Spleen (tissue), 11 donors: ENCODE measurements around the gene TAB2. TPM values are rescaled to one million over a fixed set of nuclear protein-coding genes. Genes with fewer than 3 reads are reported as not detected.

Experiments used
- DNase-seq: peaks from one replicate; pipeline ENCODE4 v3.0.0-alpha.2; 2020
- H3K27ac ChIP-seq, 8 donors: fragments of 200-600 bp; sonication (generic) in 7 of 8; 1 replicate in 4 of 8; 2 replicates in 4 of 8; pipeline versions ENCODE4 v1.5.0 to v1.8.0; 2016 to 2021; ENCODE audit warnings: inconsistent platforms in 4 of 8, mild to moderate bottlenecking in 4 of 8, moderate library complexity in 1 of 8
- H3K27me3 ChIP-seq, 7 donors: fragments of 200-600 bp; sonication (generic) in 6 of 7; replicated peaks in 1 of 7; 1 replicate in 4 of 7; 2 replicates in 3 of 7; pipeline versions ENCODE4 v1.5.0 to v1.8.0; 2016 to 2021; ENCODE audit warnings: inconsistent platforms in 3 of 7, mild to moderate bottlenecking in 1 of 7
- H3K36me3 ChIP-seq, 6 donors: fragments of 200-600 bp; sonication (generic) in 5 of 6; 1 replicate in 4 of 6; 2 replicates in 2 of 6; pipeline versions ENCODE4 v1.5.0 to v1.8.0; 2016 to 2021; ENCODE audit warnings: inconsistent platforms in 2 of 6
- H3K4me1 ChIP-seq, 6 donors: fragments of 200-600 bp; sonication (generic) in 5 of 6; 1 replicate in 3 of 6; 2 replicates in 3 of 6; pipeline versions ENCODE4 v1.5.0 to v1.8.0; 2016 to 2021; ENCODE audit warnings: inconsistent platforms in 3 of 6
- H3K4me3 ChIP-seq, 8 donors: fragments of 200-600 bp; sonication (generic) in 7 of 8; 1 replicate in 4 of 8; 2 replicates in 4 of 8; pipeline versions ENCODE4 v1.5.0 to v1.8.0; 2016 to 2021; ENCODE audit warnings: inconsistent platforms in 4 of 8, mild to moderate bottlenecking in 4 of 8, moderate library complexity in 2 of 8
- H3K9me3 ChIP-seq, 8 donors: fragments of 200-600 bp; sonication (generic) in 7 of 8; 1 replicate in 4 of 8; 2 replicates in 4 of 8; pipeline versions ENCODE4 v1.5.0 to v1.8.0; 2016 to 2021; ENCODE audit warnings: inconsistent platforms in 4 of 8
- CTCF ChIP-seq, 11 experiments: fragments of 200-600 bp in 7 of 11; fragments of 450-650 bp in 4 of 11; sonication (generic) in 4 of 11; IDR thresholded peaks in 8 of 11; conservative IDR thresholded peaks in 3 of 11; 1 replicate in 7 of 11; 2 replicates in 4 of 11; pipeline versions ENCODE4 v1.4.0 to v1.8.0; 2016 to 2021; ENCODE audit warnings: antibody characterized with exemption in 11 of 11, inconsistent platforms in 4 of 11, mild to moderate bottlenecking in 1 of 11
- POLR2A ChIP-seq, 3 donors: fragments of 450-650 bp; IDR thresholded peaks; one replicate each; pipeline ENCODE4 v1.5.1; 2017; ENCODE audit warnings: antibody characterized with exemption in 3 of 3, mild to moderate bottlenecking in 1 of 3
- POLR2AphosphoS5 ChIP-seq, 3 donors: sonication (generic); formaldehyde crosslinking; IDR thresholded peaks; one replicate each; pipeline ENCODE4 v1.5.1; 2017; ENCODE audit warnings: antibody characterized with exemption in 3 of 3
- WGBS, 5 donors: extraction: QIAGEN DNeasy Blood & Tissue Kit in 3 of 5; methylation state at CpG; one replicate each; pipeline versions ENCODE4 v1.1.5 to v1.1.7; 2013 to 2018; 5-methylcytosine and 5-hydroxymethylcytosine counted together
- intact Hi-C: fragments of 100-400 bp; cut with DNase I; formaldehyde crosslinking; loops from one replicate; pipeline ENCODE4 v1.15.0; 2023; ENCODE audit warnings: low total_unique reads
- polyA plus RNA-seq, 3 donors: library from polyadenylated mRNA; stranded (reverse); fragments of 200-250 nt; gene quantifications; one replicate each; pipeline ENCODE4 v1.2.1, GENCODE V29; 2013
- total RNA-seq, 7 donors: library from RNA; depleted of rRNA in 3 of 7; stranded (reverse); fragments of >200 nt in 3 of 7; fragmentation: NEBNext Ultra II Directional in 4 of 7; extraction: Animal tissue kit (Norgen Biotek cat#: 25700) in 4 of 7; gene quantifications; one replicate each; pipeline versions ENCODE4 v1.1.0 to v1.2.1, GENCODE V29; 2016 to 2021
- donor health status: healthy with polysubstance abuse.
- donor health status: DM: no; HTN: no; CAD: no; lungs with moderate emphysema.
- donor health status: DM: no; HTN: no; CAD: no.
- donor health status: Bipolar disorder and iron deficiency.
- donor health status: healthy.
- donor health status: DM: no; HTN: no; CAD: no.
- donor health status: DM: yes; HTN: yes; CAD: no.

The TAB2 gene
- total and polyA plus RNA-seq, 10 donors: 15.4 to 84.1 (median 70.9) TPM

GRCh38 chr6:149337320-149337719 lies 19.8 kb downstream of the TAB2 start:
- TF ChIP-seq CTCF (IDR thresholded peaks at IDR 0.05 in 8 of 11, conservative IDR thresholded peaks at IDR 0.05 in 3 of 11) (no peak), POLR2A (IDR thresholded peaks at IDR 0.05) (no peak), POLR2AphosphoS5 (IDR thresholded peaks at IDR 0.05) (no peak)
- intact Hi-C loops: no loop called here
- no peak for DNase-seq
- Histone ChIP-seq H3K36me3 (no peaks in the 10 kb centered on the region), H3K9me3 (no peaks in the 10 kb centered on the region), H3K4me1 (peaks cover 54 to 98% (median 86%) of the 10 kb centered on the region in 6 donors), H3K4me3 (no peak overlapping the region), H3K27ac (peak overlapping the region in 1 of 8 donors; percentile 12), H3K27me3 (no peaks in the 10 kb centered on the region)
- WGBS, 5 donors: 44 to 63% (median 55%) methylated on average over 1 of the region's 1 CpG

GRCh38 chr6:149340200-149340599 lies 22.7 kb downstream of the TAB2 start:
- DNase-seq: no peak
- peaks cover 45 to 98% (median 82%) of the 10 kb centered on the region in 6 donors for H3K4me1 ChIP-seq
- H3K36me3 ChIP-seq: peaks cover 0 to 3% (median 0%) of the 10 kb centered on the region in 6 donors
- no peak overlapping the region for H3K27ac ChIP-seq
- intact Hi-C loops: no loop called here
- H3K4me3 ChIP-seq: no peak overlapping the region
- no peak for TF ChIP-seq POLR2AphosphoS5 (IDR thresholded peaks at IDR 0.05)
- TF ChIP-seq CTCF (IDR thresholded peaks at IDR 0.05 in 8 of 11, conservative IDR thresholded peaks at IDR 0.05 in 3 of 11): no peak
- no peak for TF ChIP-seq POLR2A (IDR thresholded peaks at IDR 0.05)
- no peaks in the 10 kb centered on the region for H3K9me3 ChIP-seq
- 63 to 81% (median 69%) methylated on average over 4 of the region's 4 CpGs for WGBS, 5 donors
- no peaks in the 10 kb centered on the region for H3K27me3 ChIP-seq

- Histone ChIP-seq H3K27ac (peak overlapping the region in 5 of 8 donors; percentile 7 to 57 (median 36)), H3K4me3 (no peak overlapping the region), H3K4me1 (peaks cover 31 to 91% (median 69%) of the 10 kb centered on the region in 6 donors), H3K9me3 (no peaks in the 10 kb centered on the region), H3K36me3 (peaks cover 0 to 10% (median 0%) of the 10 kb centered on the region in 6 donors), H3K27me3 (no peaks in the 10 kb centered on the region)
- TF ChIP-seq POLR2AphosphoS5 (IDR thresholded peaks at IDR 0.05) (no peak), POLR2A (IDR thresholded peaks at IDR 0.05) (no peak), CTCF (IDR thresholded peaks at IDR 0.05 in 8 of 11, conservative IDR thresholded peaks at IDR 0.05 in 3 of 11) (no peak)
- 16 to 63% (median 29%) methylated on average over 1 of the region's 1 CpG for WGBS, 5 donors
- intact Hi-C loops: no loop called here
- no peak for DNase-seq
Measured at GRCh38 chr6:149342525-149342924, 25.0 kb downstream of the TAB2 start.

- no peak for DNase-seq
- peak overlapping the region in 4 of 8 donors; percentile 9 to 57 (median 37) for H3K27ac ChIP-seq
- 67 to 89% (median 82%) methylated on average over 1 of the region's 1 CpG for WGBS, 5 donors
Measured at GRCh38 chr6:149343501-149343900, 26.0 kb downstream of the TAB2 start.

More at GRCh38 chr6:149343501-149343900, 26.0 kb downstream of the TAB2 start:
- Histone ChIP-seq H3K4me1 (peaks cover 30 to 84% (median 60%) of the 10 kb centered on the region in 6 donors), H3K36me3 (peaks cover 0 to 10% (median 0%) of the 10 kb centered on the region in 6 donors), H3K4me3 (no peak overlapping the region), H3K9me3 (no peaks in the 10 kb centered on the region), H3K27me3 (no peaks in the 10 kb centered on the region)
- intact Hi-C loops: no loop called here
- no peak for TF ChIP-seq POLR2AphosphoS5 (IDR thresholded peaks at IDR 0.05)
- no peak for TF ChIP-seq CTCF (IDR thresholded peaks at IDR 0.05 in 8 of 11, conservative IDR thresholded peaks at IDR 0.05 in 3 of 11)
